NCI-H1417 (cell line): ENCODE results near the gene CDC34.

ENCODE experiments used
- DNase-seq, 3 experiments: peaks; one replicate each; lab custom pipeline; 2025; lab: John Stamatoyannopoulos, UW

The CDC34 gene, protein sequence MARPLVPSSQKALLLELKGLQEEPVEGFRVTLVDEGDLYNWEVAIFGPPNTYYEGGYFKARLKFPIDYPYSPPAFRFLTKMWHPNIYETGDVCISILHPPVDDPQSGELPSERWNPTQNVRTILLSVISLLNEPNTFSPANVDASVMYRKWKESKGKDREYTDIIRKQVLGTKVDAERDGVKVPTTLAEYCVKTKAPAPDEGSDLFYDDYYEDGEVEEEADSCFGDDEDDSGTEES

DNA sequence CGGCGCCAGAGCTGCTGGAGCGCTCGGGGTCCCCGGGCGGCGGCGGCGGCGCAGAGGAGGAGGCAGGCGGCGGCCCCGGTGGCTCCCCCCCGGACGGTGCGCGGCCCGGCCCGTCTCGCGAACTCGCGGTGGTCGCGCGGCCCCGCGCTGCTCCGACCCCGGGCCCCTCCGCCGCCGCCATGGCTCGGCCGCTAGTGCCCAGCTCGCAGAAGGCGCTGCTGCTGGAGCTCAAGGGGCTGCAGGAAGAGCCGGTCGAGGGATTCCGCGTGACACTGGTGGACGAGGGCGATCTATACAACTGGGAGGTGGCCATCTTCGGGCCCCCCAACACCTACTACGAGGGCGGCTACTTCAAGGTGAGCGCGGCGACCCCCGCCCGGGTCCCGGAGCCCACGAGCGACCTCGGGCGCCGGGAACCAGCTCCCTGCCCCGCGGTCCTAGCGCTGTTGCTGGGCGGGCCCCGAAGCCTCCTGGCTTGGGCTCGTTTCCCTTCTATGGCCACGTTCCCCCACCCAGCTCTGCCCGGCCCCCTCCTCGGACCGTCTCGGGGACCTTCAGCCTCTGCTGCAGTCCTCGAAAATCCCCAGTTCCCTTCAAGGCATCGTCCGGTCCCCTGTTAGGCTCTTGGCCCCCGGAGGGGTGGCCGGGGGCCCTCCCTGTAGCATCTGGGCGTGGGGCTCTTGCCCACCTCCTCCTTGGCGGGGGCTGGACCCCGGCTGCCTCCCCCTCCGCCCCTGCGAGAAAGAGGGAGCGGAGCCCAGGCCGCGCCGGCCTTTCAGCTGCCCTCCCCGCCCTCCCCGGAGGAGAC, at the start of gene CDC34:
CDC34 (plus strand) TSS at position 8 of the 808 bp plus-strand sequence; CDS start at position 180, 172 bp downstream.
- peak in 2 of 3 experiments; percentile 80 for DNase-seq

GRCh38 chr19:482186-483041, 49.1 kb upstream of the CDC34 start:
- no peak for DNase-seq

- no peak for DNase-seq
Observed at GRCh38 chr19:483332-484072, 48.1 kb upstream of the CDC34 start.

DNA sequence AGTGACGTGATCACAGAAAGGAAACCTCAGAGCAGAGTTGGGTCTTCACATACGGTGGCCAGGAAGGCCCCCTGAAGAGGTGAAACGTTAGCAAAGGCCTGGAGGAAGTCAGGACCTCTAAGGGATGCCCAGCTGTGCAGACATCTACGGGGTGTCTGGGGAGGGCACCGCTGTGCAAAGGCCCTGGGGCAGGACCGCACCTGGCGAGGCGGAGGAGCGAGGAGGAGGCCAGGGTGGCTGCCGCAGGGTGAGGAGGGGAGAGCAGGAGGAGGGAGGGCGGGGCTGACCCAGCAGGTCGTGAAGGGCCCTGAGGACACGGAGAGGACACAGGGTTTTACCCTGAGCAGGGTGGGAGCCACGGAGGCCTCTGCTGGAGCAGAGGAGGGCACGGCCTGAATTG, 47.1 kb upstream of the CDC34 start:
- peak in 1 of 3 experiments; percentile 52 for DNase-seq

DNA sequence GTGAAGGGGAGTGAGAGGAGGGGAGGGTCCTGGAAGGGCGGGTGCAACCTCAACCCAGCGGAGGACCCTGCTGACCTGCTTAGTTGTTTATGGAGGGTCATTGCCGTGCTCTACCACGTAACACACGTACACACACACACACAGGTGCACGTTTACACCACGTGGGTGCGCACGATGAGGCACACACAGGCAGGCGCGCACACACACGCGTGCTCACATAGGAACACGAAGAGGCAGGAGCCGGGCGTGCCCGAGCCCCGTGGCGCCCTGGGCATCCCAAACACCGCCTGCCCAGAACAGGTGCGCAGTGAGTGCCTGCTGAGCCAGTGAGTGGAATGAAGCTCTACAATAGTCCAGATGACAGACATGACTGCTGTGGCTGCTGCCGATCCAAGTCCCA, 46.5 kb upstream of the CDC34 start:
- DNase-seq: peak in 2 of 3 experiments; percentile 90 to 95

DNA sequence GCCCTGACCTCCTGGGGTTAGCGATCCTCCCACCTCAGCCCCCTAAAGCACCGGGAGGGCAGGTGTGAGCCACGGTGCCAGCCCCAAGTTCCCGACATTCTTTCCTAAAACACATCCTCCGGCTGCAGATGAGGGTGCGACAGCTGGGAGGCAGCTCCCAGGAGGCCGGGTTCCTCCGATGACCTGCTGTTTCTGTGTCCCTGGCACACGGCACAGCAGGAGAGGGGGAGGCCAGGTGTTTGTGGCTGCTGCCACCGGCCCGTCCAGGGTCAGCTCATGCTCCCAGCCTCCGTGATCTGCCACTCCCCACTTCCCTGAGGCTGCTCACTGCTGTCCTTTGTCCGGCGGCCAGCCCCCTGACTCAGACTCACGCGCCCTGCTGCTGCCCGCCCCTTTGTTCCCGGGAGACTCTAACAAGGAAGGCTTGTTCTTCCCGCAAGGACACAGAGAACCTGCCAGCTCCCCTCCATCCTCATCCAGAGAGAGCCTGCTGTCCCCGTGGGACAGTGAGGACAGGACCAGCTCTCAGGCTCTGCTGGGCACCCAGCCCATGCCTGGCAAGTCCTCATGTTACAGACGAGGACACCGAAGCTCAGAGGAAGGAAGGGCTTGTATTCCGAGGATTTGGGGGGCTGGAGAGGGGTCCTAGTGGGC, 45.9 kb upstream of the CDC34 start:
- peak in 2 of 3 experiments; percentile 90 to 95 for DNase-seq

DNA sequence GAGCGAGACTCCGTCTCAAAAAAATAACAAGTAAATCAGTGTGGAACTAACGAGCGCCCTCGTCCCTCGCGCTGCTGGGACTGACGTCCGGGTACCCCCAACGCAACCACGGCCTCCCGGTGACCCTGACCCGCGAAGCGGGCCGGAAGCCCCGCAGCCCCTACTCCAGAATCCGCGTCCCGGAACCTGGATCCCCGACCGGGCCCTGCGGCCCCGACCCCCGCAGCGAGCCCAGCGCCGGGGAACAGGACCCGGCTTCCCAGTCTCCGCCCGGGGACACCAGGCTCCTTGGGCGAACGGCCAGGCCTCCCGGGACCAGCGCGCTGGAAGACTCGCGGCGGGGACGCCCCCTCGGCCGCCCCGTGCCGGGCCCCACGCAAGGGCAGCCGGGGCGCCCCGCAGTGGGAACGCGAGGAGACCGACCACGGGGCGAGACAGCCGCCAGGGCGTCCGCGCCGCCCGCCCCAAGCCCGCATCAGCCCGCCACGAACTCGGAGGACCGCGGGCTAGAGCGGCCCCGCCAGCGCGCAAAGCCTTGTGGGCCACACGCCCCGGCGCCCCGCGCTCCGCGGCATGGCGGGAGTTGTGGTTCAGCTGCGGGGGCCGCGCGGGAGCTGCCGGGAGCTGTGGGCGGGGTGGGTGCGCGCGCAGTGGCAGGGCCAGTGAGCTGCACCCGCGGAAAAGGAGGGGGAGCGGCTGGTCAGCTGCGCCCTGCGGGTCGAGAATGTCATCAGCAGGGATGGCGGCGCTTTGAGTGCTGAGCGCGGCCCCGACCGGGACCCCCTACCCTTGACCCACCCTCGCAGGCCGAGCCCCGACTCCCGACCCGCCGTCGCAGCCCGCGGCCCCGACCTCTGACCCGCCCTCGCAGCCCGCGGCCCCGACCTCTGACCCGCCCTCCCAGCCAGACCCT, 42.8 kb upstream of the CDC34 start:
- DNase-seq: peak; percentile 97 to 100 (median 98)

GRCh38 chr19:489418-490196, 42.0 kb upstream of the CDC34 start:
- DNase-seq: peak in 2 of 3 experiments; percentile 75 to 78

GRCh38 chr19:491146-491741, 40.3 kb upstream of the CDC34 start:
- no peak for DNase-seq

DNA sequence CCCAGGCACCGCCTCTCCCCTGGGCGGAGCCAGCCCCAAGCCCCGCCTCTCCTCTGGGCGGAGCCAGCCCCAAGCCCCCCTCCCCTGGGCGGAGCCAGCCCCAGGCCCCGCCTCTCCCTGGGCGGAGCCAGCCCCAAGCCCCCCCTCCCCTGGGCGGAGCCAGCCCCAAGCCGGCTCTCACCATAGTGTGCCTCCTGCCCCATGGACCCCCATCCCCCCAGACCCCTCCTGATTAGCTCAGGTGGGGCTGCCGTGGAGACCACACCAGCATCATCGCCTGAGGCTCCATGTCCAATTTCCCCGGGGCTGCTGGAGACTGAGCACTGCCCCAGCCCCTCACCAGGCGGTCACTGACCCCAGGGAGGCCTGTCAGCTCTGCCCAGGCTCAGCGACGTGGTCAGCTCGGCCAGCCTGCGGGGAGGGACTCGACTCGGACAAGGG, 39.4 kb upstream of the CDC34 start:
- no peak for DNase-seq

DNA sequence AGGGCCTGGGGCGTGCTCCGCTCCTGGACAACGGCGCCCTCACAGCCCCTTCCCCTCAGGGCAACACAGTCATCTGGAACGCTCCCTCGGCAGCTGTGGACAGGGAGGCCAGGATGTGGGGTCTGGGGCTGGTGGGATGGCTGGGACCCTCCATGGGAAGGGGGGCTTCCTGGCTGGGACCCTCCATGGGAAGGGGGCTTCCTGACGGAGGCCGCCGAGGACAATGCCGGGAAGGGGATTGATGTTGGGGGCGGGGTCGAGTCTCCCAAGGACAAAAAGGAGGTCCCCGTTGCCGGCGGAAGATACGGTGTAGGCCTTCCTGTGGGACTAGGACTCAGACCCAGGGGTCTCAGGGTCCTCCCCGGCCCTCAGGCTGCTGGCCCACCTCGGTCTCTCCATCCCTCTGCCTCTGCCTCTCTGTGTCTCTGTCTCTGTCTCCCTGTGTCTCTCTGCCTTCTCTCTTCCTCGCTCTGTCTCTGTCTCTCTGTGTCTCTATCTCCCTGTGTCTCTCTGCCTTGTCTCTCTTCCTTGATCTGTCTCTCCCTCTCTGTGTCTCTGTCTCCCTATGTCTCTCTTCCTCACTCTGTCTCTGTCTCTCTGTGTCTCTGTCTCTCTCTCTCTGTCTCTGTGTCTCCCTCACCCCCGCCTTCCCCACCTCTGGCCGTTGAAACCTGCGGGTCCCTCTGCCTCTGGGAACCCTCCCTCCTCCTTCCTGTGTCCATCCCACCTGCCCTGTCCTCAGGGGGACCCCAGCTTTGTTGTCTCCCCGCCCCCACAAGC, 38.0 kb upstream of the CDC34 start:
- DNase-seq: no peak

DNA sequence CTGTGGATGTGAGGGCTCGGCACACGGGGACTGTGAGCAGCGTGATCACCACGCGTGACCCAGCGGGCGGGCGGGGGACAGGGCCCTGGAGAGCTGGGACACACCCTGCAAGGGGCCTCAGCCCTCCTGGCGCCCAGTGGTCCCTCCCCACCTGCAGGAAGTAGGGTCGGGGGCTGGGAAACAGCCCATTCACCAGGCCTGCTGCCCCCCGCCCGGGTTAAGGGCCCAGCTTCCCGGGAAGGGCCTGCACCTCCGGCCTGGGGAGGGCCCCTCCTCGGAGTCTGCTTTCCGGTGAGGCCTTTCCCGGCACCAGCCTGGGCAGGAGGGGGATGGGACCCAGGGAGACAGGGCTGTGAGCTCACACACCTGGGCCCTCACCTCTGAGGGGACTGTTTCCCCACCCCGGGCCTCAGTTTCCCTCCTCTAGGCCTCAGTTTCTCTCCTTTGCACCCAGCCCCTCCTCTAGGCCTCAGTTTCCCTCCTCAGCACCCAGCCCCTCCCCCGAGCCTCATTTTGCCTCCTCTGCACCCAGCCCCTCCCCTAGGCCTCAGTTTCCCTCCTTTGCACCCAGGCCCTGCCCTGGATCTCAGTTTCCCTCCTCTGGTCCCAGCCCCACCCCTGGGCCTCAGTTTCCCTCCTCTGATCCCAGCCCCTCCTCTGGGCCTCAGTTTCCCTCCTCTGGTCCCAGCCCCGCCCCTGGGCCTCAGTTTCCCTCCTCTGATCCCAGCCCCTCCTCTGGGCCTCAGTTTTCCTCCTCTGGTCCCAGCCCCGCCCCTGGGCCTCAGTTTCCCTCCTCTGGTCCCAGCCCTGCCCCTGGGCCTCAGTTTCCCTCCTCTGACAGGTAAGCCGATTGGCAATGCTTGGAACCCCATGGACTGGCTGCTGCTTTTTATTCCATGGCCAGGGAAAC, 37.1 kb upstream of the CDC34 start:
- no peak for DNase-seq

- DNase-seq: no peak
Observed at GRCh38 chr19:495081-495401, 36.5 kb upstream of the CDC34 start.

GRCh38 chr19:495402-496111, 36.0 kb upstream of the CDC34 start:
- DNase-seq: peak in 2 of 3 experiments; percentile 46 to 58

- DNase-seq: no peak
Observed at GRCh38 chr19:496112-496665, 35.4 kb upstream of the CDC34 start, which contains the start of gene MADCAM1. TSS of gene MADCAM1 (plus strand) at chr19:496486. CDS start at chr19:496500, 14 bp downstream.

- no peak for DNase-seq
Observed at GRCh38 chr19:496986-497385, 34.6 kb upstream of the CDC34 start.
